ENCODE data around the gene CDCP1. TPM values are rescaled to one million over a fixed set of nuclear protein-coding genes. Genes with fewer than 3 reads are reported as not detected.
"Not testable (repeated sequence)": the region's sequence is repeated elsewhere in the genome, so short reads cannot be mapped to it uniquely, and the experiment has no call there.

CDCP1 gene
- total RNA-seq, 1 donor from 2014 or later = under 0.01 TPM

DNA sequence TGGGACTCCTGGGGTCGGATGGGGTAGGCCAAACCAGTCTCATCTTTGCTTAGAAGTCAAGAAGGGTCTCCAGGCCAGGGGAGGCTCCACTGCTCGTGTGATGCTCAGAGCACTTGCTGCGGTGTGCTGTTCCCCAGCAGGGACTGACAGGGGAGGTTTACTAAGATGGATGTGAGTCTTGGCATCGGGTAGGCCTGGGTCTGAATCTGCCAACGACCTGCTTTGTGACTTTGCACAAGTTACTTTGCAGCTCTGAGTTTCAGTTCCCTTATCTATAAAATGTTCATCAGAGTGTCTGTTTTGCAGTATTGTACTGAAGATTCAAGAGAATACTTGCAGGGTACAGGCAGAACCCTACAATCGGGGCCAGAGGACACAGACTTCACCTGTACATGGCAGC, 17.3 kb upstream of the CDCP1 start:
- peaks cover 10 to 22% (median 19%) of the 10 kb centered on the region in 3 donors for H3K4me1 ChIP-seq (ENCODE audit: control insufficient read depth in 3 of 3, insufficient read depth in 3 of 3, low read length in 3 of 3)
- H3K27me3 ChIP-seq (ENCODE audit: control insufficient read depth in 3 of 3, insufficient read depth in 3 of 3, low read length in 3 of 3) = no peaks in the 10 kb centered on the region
- no peaks in the 10 kb centered on the region for H3K36me3 ChIP-seq (ENCODE audit: control insufficient read depth in 3 of 3, insufficient read depth in 3 of 3, low read length in 3 of 3)
- no peak overlapping the region for H3K9ac ChIP-seq (ENCODE audit: low read depth in 1 of 3, low read length in 3 of 3)
- no peak overlapping the region for H3K4me3 ChIP-seq (ENCODE audit: low read length in 3 of 3)
- no peak overlapping the region for H3K27ac ChIP-seq (ENCODE audit: low read depth, low read length)
- H3K9me3 ChIP-seq (ENCODE audit: control insufficient read depth in 3 of 3, low read length in 3 of 3) = no peaks in the 10 kb centered on the region

GRCh38 chr3:45154641-45155147, 8.5 kb upstream of the CDCP1 start:
- no peak overlapping the region for H3K4me3 ChIP-seq (ENCODE audit: low read length in 3 of 3)
- H3K4me1 ChIP-seq (ENCODE audit: control insufficient read depth in 3 of 3, insufficient read depth in 3 of 3, low read length in 3 of 3) = no peaks in the 10 kb centered on the region
- H3K27ac ChIP-seq (ENCODE audit: low read depth, low read length) = no peak overlapping the region
- no peaks in the 10 kb centered on the region for H3K9me3 ChIP-seq (ENCODE audit: control insufficient read depth in 3 of 3, low read length in 3 of 3)
- peaks cover 0 to 2% (median 0%) of the 10 kb centered on the region in 3 donors for H3K27me3 ChIP-seq (ENCODE audit: control insufficient read depth in 3 of 3, insufficient read depth in 3 of 3, low read length in 3 of 3)
- no peak overlapping the region for H3K9ac ChIP-seq (ENCODE audit: low read depth in 1 of 3, low read length in 3 of 3)
- H3K36me3 ChIP-seq (ENCODE audit: control insufficient read depth in 3 of 3, insufficient read depth in 3 of 3, low read length in 3 of 3) = no peaks in the 10 kb centered on the region

GRCh38 chr3:45153658-45154437, 7.7 kb upstream of the CDCP1 start:
- H3K9me3 ChIP-seq (ENCODE audit: control insufficient read depth in 3 of 3, low read length in 3 of 3) = no peaks in the 10 kb centered on the region
- H3K4me1 ChIP-seq (ENCODE audit: control insufficient read depth in 3 of 3, insufficient read depth in 3 of 3, low read length in 3 of 3) = no peaks in the 10 kb centered on the region
- no peak overlapping the region for H3K27ac ChIP-seq (ENCODE audit: low read depth, low read length)
- H3K4me3 ChIP-seq (ENCODE audit: low read length in 3 of 3) = no peak overlapping the region
- no peaks in the 10 kb centered on the region for H3K36me3 ChIP-seq (ENCODE audit: control insufficient read depth in 3 of 3, insufficient read depth in 3 of 3, low read length in 3 of 3)
- H3K27me3 ChIP-seq (ENCODE audit: control insufficient read depth in 3 of 3, insufficient read depth in 3 of 3, low read length in 3 of 3) = peaks cover 0 to 2% (median 0%) of the 10 kb centered on the region in 3 donors
- H3K9ac ChIP-seq (ENCODE audit: low read depth in 1 of 3, low read length in 3 of 3) = no peak overlapping the region

DNA sequence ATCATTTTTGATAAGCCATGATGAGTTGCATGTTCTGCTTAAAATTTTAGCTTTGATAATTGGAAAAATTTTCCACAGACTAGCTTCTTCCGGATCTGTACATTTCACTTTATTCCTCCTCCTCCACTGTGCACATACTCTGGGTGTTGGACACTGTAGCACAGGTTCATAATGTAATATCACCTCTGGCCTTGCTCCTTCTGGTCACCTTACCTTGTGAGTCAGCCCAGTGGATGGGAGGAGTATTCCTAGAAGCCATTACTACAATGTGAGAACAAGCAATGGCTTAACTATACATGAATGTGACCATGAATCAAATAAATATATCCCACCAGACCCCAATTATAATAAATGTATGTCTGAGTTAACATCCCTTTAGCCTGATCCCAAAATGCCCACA, 6.1 kb upstream of the CDCP1 start:
- Histone ChIP-seq H3K4me3 (ENCODE audit: low read length in 3 of 3) (no peak overlapping the region), H3K27ac (ENCODE audit: low read depth, low read length) (no peak overlapping the region), H3K9ac (ENCODE audit: low read depth in 1 of 3, low read length in 3 of 3) (no peak overlapping the region), H3K9me3 (ENCODE audit: control insufficient read depth in 3 of 3, low read length in 3 of 3) (no peaks in the 10 kb centered on the region), H3K4me1 (ENCODE audit: control insufficient read depth in 3 of 3, insufficient read depth in 3 of 3, low read length in 3 of 3) (no peaks in the 10 kb centered on the region), H3K36me3 (ENCODE audit: control insufficient read depth in 3 of 3, insufficient read depth in 3 of 3, low read length in 3 of 3) (no peaks in the 10 kb centered on the region), H3K27me3 (ENCODE audit: control insufficient read depth in 3 of 3, insufficient read depth in 3 of 3, low read length in 3 of 3) (peaks cover 0 to 6% (median under 1%) of the 10 kb centered on the region in 3 donors)

DNA sequence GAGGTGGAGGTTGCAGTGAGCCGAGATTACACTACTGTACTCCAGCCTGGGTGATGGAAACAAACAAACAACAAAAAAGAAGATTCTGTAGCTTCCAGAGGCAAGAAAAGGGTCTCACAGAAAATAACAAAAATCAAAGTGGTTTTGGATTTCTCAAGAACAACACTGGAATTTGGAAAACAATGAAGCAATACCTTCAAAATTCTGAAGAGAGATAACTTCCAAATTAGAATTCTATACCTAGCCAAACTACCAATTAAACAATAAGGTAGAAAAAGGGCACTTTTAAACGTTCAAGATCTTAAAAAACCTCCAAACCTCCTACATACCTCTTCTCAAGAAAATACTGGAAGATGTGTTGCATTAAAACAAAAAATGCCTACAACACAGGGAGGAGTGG, 4.9 kb upstream of the CDCP1 start:
- no peak overlapping the region for H3K4me3 ChIP-seq (ENCODE audit: low read length in 3 of 3)
- H3K9ac ChIP-seq (ENCODE audit: low read depth in 1 of 3, low read length in 3 of 3) = no peak overlapping the region
- H3K36me3 ChIP-seq (ENCODE audit: control insufficient read depth in 3 of 3, insufficient read depth in 3 of 3, low read length in 3 of 3) = no peaks in the 10 kb centered on the region
- peaks cover 11 to 17% (median 12%) of the 10 kb centered on the region in 3 donors for H3K27me3 ChIP-seq (ENCODE audit: control insufficient read depth in 3 of 3, insufficient read depth in 3 of 3, low read length in 3 of 3)
- H3K4me1 ChIP-seq (ENCODE audit: control insufficient read depth in 3 of 3, insufficient read depth in 3 of 3, low read length in 3 of 3) = peaks cover 0 to under 1% (median under 1%) of the 10 kb centered on the region in 3 donors
- H3K9me3 ChIP-seq (ENCODE audit: control insufficient read depth in 3 of 3, low read length in 3 of 3) = no peaks in the 10 kb centered on the region
- no peak overlapping the region for H3K27ac ChIP-seq (ENCODE audit: low read depth, low read length)

DNA sequence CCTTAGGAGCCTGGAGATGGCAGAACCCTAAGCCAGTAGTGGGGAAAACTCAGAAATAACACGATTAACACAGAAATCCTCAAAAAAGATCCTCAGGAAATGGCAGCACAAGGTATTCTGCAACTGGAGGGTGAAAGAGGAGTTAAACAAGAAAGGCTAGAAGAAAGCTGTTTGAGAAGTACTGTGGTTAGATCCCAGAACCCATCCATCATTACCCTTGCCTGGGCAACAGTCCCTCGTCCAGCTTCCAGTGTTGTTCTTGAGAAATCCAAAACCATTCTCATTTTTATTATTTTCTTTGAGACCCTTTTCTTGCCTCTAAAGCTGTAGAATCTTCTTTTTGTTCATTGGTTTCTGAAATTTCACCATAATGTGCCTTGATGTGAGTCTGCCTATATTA, 2.7 kb upstream of the CDCP1 start:
- no peaks in the 10 kb centered on the region for H3K9me3 ChIP-seq (ENCODE audit: control insufficient read depth in 3 of 3, low read length in 3 of 3)
- H3K4me3 ChIP-seq (ENCODE audit: low read length in 3 of 3) = no peak overlapping the region
- no peaks in the 10 kb centered on the region for H3K36me3 ChIP-seq (ENCODE audit: control insufficient read depth in 3 of 3, insufficient read depth in 3 of 3, low read length in 3 of 3)
- peaks cover 23 to 28% (median 27%) of the 10 kb centered on the region in 3 donors for H3K27me3 ChIP-seq (ENCODE audit: control insufficient read depth in 3 of 3, insufficient read depth in 3 of 3, low read length in 3 of 3)
- H3K9ac ChIP-seq (ENCODE audit: low read depth in 1 of 3, low read length in 3 of 3) = no peak overlapping the region
- H3K4me1 ChIP-seq (ENCODE audit: control insufficient read depth in 3 of 3, insufficient read depth in 3 of 3, low read length in 3 of 3) = peaks cover 9 to 10% (median 9%) of the 10 kb centered on the region in 3 donors
- H3K27ac ChIP-seq (ENCODE audit: low read depth, low read length) = no peak overlapping the region

DNA sequence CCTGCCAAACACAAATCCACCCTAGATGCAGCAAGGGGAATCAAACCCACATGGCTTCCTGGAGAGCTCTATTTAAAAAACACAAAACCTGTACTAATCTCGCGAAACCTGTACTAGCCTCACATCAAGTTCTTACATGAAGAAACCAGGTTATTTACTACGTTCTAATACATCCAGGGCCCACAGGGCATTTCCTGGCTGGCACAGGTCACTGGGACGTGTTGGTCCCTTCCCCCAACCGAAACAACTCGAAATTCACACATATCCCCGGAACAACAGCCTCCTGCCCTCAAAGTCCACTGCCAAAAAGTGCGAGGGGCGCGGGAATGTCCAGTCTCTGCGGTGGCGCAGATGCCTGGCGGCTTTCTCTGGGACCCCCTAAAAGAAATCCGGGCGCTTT, 955 bp downstream of the CDCP1 start:
- peak overlapping the region; percentile 61 to 66 (median 65) for H3K4me3 ChIP-seq (ENCODE audit: low read length in 3 of 3)
- peaks cover 9 to 10% (median 9%) of the 10 kb centered on the region in 3 donors for H3K4me1 ChIP-seq (ENCODE audit: control insufficient read depth in 3 of 3, insufficient read depth in 3 of 3, low read length in 3 of 3)
- H3K27ac ChIP-seq (ENCODE audit: low read depth, low read length) = no peak overlapping the region
- no peaks in the 10 kb centered on the region for H3K9me3 ChIP-seq (ENCODE audit: control insufficient read depth in 3 of 3, low read length in 3 of 3)
- H3K9ac ChIP-seq (ENCODE audit: low read depth in 1 of 3, low read length in 3 of 3) = peak overlapping the region; percentile 6 to 54 (median 16)
- H3K27me3 ChIP-seq (ENCODE audit: control insufficient read depth in 3 of 3, insufficient read depth in 3 of 3, low read length in 3 of 3) = peaks cover 23 to 41% (median 27%) of the 10 kb centered on the region in 3 donors
- H3K36me3 ChIP-seq (ENCODE audit: control insufficient read depth in 3 of 3, insufficient read depth in 3 of 3, low read length in 3 of 3) = no peaks in the 10 kb centered on the region

DNA sequence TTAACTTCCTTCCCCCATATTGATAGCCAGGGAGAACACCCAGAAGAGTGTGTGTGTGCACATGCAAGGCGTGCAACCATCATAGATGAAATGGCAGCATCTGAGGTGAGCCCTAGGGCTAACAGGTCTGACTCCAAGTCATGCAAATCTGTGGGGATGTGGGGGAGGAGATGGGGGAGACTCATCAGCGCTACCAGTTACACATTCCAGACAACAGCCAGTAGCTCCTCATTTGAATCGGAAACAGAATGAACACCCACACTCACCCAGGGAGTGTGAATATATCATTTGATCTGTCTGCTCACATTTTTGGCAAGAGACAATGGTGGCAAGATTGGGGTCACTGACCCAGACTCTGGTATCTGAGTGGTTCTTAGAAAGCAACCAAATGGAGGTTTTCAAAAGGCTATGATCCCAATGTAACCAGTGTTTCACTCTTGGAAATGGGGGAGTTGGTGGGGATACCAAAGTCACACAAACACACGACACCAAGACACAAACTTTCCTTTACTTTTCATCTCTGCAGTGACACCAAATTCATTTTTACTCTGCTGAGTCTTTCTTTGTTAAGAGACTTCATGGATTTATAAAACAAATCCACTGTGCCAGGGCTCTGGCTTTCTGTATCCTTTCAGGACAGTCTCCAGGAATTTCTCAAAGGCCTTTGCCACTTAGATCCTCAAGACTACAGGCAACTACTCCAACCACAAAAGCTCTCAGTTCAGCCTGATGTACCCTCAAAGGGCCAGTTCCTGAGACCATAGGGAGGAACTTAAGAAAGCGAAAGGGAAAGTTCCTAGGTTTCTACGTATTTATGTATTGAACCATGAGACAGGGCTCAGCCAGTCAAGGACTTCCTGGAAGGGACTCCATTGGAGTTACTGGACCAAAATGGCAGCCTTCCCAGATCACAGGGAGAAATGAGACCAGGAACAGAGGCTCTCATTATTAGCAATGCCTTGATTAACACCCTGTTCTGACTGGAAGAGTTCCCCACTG, 2.2 kb downstream of the CDCP1 start:
- Histone ChIP-seq H3K4me3 (ENCODE audit: low read length in 3 of 3) (no peak overlapping the region), H3K9ac (ENCODE audit: low read depth in 1 of 3, low read length in 3 of 3) (no peak overlapping the region), H3K27me3 (ENCODE audit: control insufficient read depth in 3 of 3, insufficient read depth in 3 of 3, low read length in 3 of 3) (peaks cover 23 to 41% (median 30%) of the 10 kb centered on the region in 3 donors), H3K36me3 (ENCODE audit: control insufficient read depth in 3 of 3, insufficient read depth in 3 of 3, low read length in 3 of 3) (no peaks in the 10 kb centered on the region), H3K27ac (ENCODE audit: low read depth, low read length) (no peak overlapping the region), H3K9me3 (ENCODE audit: control insufficient read depth in 3 of 3, low read length in 3 of 3) (no peaks in the 10 kb centered on the region), H3K4me1 (ENCODE audit: control insufficient read depth in 3 of 3, insufficient read depth in 3 of 3, low read length in 3 of 3) (peaks cover 13 to 18% (median 16%) of the 10 kb centered on the region in 3 donors)

DNA sequence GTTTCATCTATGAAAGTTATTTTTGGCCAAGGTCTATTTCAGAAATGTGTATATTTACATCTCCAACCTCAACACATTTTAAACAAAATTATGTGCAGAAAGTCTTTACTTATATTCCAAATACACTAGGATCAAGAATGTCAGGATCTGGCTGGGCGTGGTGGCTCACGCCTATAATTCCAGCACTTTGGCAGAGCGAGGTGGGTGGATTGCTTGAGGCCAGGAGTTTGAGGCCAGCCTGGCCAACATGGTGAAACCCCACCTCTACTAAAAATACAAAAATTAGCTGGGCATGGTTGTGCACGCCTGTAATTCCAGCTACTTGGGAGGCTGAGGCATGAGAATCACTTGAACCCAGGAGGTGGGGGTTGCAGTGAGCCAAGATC, 5.4 kb downstream of the CDCP1 start:
- not testable (repeated sequence) for H3K36me3 ChIP-seq (ENCODE audit: control insufficient read depth in 3 of 3, insufficient read depth in 3 of 3, low read length in 3 of 3); H3K27ac ChIP-seq (ENCODE audit: low read depth, low read length); H3K4me3 ChIP-seq (ENCODE audit: low read length in 3 of 3); H3K9me3 ChIP-seq (ENCODE audit: control insufficient read depth in 3 of 3, low read length in 3 of 3); H3K9ac ChIP-seq (ENCODE audit: low read depth in 1 of 3, low read length in 3 of 3)
- Histone ChIP-seq H3K27me3 (ENCODE audit: control insufficient read depth in 3 of 3, insufficient read depth in 3 of 3, low read length in 3 of 3) (peaks cover 8 to 23% (median 14%) of the 10 kb centered on the region in 3 donors), H3K4me1 (ENCODE audit: control insufficient read depth in 3 of 3, insufficient read depth in 3 of 3, low read length in 3 of 3) (peaks cover 12 to 22% (median 21%) of the 10 kb centered on the region in 3 donors)

Measured in skeletal muscle tissue (tissue), 4 donors.